ENCODE results near the gene MIB2.

The MIB2 gene

DNA sequence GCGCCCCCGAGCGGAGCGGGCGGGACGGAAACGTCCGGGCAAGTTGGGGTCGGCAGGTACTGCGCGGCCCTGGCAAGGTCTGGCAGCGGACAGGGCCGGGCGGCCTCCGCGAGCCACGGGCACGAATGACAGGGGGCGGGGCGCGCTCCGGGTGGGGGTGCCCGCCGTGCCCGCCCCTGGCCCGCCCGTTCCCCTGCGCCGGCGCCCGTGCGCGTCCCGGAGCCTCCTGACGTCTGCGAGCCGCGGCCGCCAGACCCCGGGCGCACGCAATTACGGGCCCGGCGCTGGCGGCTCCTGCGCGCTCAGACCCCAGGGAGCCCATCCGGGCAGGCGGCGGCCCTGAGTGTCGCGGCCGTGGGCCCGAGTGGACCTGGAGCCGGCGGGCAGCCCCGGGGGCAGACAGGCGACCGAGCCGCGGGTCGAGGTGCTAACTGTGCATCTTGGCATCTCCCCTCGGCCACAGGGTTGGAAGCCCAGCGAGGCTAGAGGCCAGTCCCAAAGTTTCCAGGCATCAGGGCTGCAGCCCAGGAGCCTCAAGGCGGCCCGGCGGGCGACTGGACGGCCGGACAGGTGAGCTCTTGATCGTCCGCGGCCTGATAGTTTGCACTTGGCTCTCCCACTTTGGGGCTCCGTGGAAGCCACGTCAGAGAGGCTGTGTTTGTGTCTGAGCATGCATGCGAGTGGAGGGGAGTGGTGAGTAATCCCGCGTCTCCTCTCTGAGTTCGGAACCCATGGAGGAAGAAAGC lies 918 bp downstream of the MIB2 start:
- peak; percentile 53 for DNase-seq

GRCh38 chr1:1616838-1617237 lies 1.5 kb downstream of the MIB2 start:
- DNase-seq, result no peak

DNA sequence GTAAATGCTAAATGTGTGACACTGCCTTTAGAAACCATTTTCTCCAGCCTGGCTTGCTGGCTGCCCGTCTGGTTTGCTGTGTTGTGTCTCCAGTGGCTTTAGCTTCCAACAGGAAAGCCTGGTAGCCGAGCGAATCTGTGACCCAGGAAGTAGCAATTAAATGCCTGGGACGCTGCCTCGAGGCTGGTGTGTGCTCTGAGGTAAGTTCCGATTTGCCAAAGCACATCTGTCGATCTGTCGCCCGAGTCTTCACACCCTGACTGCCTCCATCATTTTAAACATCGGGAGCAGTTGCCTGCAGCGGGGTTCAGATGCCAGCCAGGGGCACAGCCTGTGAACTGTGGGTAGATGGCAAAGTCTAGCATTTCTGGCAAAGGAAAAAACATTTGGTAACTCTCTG lies 2.2 kb downstream of the MIB2 start:
- peak; percentile 8 for DNase-seq

- DNase-seq, result no peak
Observed at GRCh38 chr1:1617925-1618324, 2.6 kb downstream of the MIB2 start.

DNA sequence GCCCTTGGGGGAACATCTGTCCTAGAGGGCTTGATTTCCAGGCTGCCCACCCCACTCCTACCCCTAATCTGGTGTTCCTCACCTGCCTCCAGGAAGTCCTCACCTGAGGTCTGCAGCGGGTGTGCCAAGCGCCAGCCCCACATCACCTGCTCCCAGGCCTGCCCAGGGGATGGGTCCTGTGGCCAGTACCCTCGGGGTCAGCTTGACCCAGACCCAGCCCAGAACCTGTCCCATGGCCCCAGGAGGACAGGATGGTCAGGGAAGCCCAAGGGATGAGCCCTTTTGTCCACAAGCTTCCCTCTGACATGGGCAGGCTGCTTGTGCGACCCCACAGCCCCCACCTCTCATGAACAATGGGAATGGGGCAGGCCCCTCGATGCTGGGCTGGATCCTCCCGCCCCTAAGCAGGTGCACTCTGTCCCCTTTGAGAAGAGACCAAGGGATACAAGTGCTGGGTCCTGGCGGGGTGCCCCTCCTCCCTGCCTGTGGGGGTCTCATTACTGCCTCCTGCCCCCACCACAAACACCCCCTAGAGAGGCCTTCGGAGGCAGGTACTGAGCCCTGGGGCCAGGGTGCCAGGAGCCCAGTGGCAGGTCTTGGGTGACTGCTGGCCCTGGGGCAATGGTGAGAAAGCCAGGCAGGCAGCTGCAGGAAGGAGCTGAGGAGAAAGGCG lies 3.2 kb downstream of the MIB2 start:
- no peak for DNase-seq

GRCh38 chr1:1619917-1620361 lies 4.6 kb downstream of the MIB2 start:
- peak; percentile 10 for DNase-seq

DNA sequence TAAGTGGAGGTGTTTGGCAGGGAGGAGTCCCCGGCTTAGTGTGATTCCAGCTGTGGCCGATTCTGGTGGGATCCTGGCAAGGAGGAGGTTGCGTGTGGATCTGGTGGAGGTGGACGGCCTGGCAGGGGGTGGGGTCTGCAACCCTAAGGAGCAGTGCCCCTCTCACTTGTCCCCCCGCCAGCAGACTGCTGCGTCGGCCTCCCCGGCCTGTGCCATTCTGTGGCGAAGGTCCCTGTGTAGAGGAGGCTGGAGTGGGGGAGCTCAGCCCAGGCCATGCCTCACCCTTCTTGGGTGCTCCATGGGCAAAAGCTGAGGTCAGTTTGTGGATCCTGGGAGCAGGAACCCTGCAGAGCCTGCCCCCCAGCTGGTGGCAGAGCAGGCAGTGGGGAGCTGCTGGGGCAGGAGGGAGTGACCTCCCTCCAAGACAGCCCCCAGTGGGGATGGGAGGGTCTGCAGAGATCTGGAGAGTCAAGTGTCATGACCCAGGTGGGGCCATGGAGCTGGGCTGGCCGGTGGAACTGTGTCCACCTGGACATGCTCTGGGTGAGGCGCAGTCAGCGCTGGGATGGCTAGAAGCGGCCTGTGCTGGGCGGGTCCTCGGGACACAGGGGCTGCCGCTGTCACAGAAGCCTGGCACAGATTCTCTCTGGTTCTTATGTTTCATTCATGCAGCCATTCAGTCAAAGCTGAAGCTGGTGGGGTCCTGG lies 5.3 kb downstream of the MIB2 start:
- no peak for DNase-seq

- DNase-seq, result no peak
Observed at GRCh38 chr1:1621173-1622009, 6.1 kb downstream of the MIB2 start.

DNA sequence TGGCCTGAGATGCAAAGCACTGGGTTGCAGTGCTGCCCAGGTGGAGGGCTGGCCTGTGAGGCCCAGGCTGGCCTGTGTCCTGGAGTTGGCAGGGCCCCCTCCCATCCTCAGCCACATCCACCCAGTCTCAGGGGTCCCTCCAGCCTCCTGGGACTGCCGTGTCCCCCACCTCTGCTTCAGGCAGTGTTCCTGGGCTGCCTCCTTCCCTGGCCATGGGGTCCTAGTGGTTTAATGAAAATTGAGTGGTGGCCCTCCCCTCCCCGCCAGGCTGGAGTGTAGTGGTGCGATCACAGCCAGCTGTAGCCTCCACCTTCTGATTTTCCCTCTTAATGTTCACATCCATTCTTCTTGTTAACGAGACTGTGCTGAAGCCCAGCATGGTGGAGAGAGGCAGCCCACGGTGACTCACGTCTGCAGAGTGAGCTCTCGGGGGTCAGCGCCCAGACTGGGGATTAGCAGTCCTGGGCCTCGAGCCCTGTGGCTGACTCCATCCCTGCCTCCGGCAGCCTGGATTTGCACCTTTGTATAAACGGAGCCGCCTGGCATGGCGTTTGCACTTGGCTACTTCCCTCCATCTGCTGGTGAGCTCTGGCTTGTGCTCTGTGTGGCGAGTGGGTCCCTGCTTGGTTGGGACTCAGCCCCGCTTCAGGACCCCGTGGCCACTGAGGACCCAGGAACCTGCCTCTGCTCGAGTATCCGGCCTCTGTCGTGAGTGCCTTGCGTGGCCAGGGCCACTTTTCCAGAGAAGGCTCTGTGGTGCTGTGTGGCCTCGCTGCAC lies 6.9 kb downstream of the MIB2 start:
- peak; percentile 7 for DNase-seq

DNA sequence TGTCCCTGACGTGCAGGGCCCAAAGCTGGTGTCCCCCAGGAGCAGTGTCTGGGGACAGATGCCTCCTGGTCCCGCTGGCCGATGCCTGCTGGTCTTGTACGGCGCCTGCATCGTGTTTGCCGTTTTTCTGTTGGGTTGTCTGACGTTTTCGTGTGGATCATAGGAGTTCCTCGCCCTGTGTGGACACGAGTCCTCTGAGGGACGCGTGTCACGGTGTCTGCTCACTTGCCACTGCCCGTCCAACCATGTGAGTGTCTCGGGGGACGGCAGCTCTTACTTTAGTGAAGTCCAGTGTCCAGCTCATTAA lies 7.4 kb downstream of the MIB2 start:
- no peak for DNase-seq

DNA sequence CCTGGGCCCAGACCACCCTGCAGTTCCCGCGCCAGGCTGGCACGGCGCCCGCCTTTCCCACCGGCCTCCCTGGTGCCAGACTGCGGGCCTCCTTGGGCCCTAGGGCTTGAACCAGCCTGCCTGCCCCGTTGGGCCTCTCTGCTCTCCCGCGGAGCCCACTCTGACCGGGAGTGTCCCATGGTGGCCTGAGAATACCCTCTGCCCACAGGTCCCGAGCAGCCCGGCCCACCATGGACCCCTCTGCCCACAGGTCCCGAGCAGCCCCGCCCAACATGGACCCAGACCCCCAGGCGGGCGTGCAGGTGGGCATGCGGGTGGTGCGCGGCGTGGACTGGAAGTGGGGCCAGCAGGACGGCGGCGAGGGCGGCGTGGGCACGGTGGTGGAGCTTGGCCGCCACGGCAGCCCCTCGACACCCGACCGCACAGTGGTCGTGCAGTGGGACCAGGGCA lies 7.9 kb downstream of the MIB2 start:
- DNase-seq, result no peak

DNA sequence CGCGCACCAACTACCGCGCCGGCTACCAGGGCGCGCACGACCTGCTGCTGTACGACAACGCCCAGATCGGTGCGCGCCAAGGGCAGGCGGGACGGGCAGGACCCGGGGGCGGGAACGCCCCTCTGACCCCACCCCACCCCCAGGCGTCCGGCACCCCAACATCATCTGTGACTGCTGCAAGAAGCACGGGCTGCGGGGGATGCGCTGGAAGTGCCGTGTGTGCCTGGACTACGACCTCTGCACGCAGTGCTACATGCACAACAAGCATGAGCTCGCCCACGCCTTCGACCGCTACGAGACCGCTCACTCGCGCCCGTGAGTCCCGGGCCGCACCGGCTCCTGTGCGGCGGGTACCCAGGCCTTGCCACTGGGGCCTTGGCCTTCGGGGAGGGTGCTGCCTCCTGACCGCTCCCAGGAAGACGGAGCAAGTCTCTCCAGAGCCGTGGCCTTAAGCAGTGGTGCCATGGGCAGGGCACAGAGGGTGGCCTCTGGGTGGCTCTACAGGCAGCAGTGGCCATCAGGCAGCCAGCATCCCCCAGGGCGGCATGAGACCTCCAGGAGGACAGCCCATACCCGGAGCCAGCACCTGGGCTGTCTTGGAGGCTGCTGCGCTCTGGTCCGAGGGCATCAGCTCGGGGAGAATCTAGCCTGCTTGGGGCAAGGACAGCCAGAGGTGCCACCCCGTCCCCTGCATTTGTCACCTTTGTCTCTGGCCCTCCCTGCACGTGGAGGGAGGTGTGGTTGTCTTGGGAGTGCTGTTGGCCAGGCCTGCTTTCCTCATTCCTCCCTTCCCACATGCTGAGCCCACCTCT lies 8.5 kb downstream of the MIB2 start:
- no peak for DNase-seq

GRCh38 chr1:1624443-1625403 lies 9.4 kb downstream of the MIB2 start:
- no peak for DNase-seq

- DNase-seq, result no peak
Observed at GRCh38 chr1:1625404-1625775, 10.1 kb downstream of the MIB2 start.

- DNase-seq, result no peak
Observed at GRCh38 chr1:1625824-1626206, 10.5 kb downstream of the MIB2 start.

DNA sequence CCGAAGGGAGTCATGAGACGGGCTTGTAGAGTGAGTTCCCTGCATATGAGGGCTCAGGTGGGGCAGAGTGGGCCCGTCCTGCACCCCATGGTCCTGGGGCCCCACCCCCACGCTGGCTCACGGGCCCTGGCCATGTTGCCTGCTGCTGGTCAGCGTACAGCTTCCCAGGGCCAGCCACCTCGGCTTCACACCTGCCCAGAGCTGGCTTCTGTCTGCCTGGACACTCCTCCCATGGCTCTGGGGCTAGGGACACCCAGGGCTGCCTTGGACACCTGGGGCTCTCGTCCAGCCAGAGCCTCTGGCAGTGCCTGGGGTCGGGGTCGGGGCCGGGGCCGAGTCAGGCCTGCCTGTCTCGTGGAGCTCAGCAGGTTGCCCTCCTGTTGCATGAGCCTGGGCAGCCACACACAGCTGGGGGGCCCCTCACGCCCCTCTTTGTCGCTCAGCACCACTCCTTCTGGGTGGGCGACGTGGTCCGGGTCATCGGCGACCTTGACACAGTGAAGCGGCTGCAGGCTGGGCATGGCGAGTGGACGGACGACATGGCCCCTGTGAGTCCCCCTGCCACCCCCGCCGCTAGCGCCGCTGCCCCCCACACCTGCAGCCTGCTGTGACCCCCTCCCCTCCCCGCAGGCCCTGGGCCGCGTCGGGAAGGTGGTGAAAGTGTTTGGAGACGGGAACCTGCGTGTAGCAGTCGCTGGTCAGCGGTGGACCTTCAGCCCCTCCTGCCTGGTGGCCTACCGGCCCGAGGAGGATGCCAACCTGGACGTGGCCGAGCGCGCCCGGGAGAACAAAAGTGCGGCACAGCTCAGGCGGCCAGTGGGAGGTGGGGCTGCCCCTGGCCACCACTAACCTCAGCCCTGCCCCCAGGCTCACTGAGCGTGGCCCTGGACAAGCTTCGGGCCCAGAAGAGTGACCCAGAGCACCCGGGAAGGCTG lies 11.2 kb downstream of the MIB2 start:
- no peak for DNase-seq

DNA sequence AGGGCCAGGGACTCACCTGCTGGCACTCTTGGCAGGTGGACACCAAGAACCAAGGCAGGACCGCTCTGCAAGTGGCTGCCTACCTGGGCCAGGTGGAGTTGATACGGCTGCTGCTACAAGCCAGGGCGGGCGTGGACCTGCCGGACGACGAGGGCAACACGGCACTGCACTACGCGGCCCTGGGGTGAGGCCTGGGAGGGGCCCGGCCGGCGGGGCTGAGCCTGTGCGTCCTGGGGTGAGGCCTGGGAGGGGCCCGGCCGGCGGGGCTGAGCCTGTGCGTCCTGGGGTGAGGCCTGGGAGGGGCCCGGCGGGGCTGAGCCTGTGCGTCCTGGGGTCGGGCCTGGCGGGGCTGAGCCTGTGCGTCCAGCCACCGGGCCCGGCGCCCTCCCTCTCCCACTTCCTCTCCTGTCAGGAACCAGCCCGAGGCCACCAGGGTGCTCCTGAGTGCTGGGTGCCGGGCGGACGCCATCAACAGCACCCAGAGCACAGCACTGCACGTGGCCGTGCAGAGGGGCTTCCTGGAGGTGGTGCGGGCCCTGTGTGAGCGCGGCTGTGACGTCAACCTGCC lies 12.0 kb downstream of the MIB2 start:
- DNase-seq, result no peak

DNA sequence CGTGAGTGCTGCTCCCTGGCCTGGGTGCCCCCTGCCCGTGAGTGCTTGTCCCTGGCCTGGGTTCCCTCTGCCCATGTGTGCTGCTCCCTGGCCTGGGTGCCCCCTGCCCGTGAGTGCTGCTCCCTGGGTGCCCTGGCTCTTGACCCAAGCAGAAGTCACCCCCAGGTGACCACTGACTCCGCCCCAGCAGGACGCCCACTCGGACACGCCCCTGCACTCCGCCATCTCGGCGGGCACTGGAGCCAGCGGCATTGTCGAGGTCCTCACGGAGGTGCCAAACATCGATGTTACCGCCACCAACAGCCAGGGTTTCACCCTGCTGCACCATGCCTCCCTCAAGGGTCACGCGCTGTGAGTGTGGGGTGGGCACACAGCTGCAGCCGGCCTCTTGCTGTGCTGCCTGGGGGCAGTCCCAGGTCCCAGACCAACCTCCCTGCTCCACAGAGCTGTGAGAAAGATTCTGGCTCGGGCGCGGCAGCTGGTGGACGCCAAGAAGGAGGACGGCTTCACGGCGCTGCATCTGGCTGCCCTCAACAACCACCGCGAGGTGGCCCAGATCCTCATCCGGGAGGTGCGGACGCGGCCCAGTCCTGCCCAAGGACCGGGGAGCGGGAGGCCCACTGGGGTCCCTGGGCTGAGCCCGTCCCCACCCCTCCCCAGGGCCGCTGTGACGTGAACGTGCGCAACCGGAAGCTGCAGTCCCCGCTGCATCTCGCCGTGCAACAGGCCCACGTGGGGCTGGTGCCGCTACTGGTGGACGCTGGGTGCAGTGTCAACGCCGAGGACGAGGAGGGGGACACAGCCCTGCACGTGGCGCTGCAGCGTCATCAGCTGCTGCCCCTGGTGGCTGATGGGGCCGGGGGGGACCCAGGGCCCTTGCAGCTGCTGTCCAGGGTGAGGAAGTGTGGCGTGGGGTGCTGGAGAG lies 12.8 kb downstream of the MIB2 start:
- no peak for DNase-seq

All from activated naive CD4-positive, alpha-beta T cell treated with anti-CD3 and anti-CD28 coated beads, Interleukin-2, amount 50 U/mL, for 16 hours (primary cell).